HEK293 (cell line): Measurements from ENCODE around the gene MEFV.

Experiments
- CTCF ChIP-seq: fragments of 450-650 bp; formaldehyde crosslinking; IDR thresholded peaks from 2 replicates; pipeline ENCODE4 v1.5.1; 2016; ENCODE audit warnings: missing biosample characterization, missing genetic modification characterization
- ZNF792 ChIP-seq: fragments of 450-650 bp; formaldehyde crosslinking; IDR thresholded peaks from 2 replicates; pipeline ENCODE4 v1.5.1; 2016; ENCODE audit warnings: missing biosample characterization, missing genetic modification characterization

GRCh38 chr16:3254309-3254708, 2.1 kb downstream of the MEFV start:
- no peak for TF ChIP-seq CTCF (tag by site-specific recombination)
- TF ChIP-seq ZNF792, result no peak
